ENCODE results near the gene ADAP1. TPM values are rescaled to one million over a fixed set of nuclear protein-coding genes. Genes with fewer than 3 reads are reported as not detected.

ADAP1 gene
- total and polyA plus RNA-seq, 2 of the 8 experiments (the other 6 are each of a cell fraction or from before 2014, with no cell fraction given) = 5.8 to 6.1 TPM

- FAIRE-seq (no peak), DNase-seq (ENCODE audit: low read depth in 1 of 2, low spot score in 2 of 2) (no peak)
- no peak overlapping the region for H2AFZ ChIP-seq (ENCODE audit: low read length)
- H3K56ac ChIP-seq (replicated peaks; ENCODE audit: insufficient read length, low read depth, low read length) = no peak overlapping the region
- H4K20me1 ChIP-seq (replicated peaks in 1 of 2; ENCODE audit: control insufficient read depth in 1 of 2, insufficient read depth in 2 of 2, low read length in 2 of 2) = peaks cover 12 to 22% of the 10 kb centered on the region in 2 experiments
- peaks cover 22 to 66% (median 48%) of the 10 kb centered on the region in 4 experiments for H3K36me3 ChIP-seq (ENCODE audit: control insufficient read depth in 2 of 4, insufficient read depth in 4 of 4, low read length in 3 of 4)
- no peak overlapping the region for H2BK5ac ChIP-seq (ENCODE audit: low read depth, low read length)
- H4K5ac ChIP-seq (ENCODE audit: insufficient read length, low read depth, low read length) = no peak overlapping the region
- ChIA-PET POLR2A (ENCODE audit: partially characterized antibody) (interaction anchor here (0.6 to 1.5 kb wide), 3 partner anchors 11 to 1242 kb away, joined by 4 to 5 read pairs (median 4); no protein-coding TSS in a partner anchor), CTCF (ENCODE audit: partially characterized antibody) (interaction anchor here (0.6 kb wide), 1 partner anchor 104 kb away, joined by 3 read pairs; no protein-coding TSS in a partner anchor)
- H2BK20ac ChIP-seq (ENCODE audit: low read length) = no peak overlapping the region
- H3K9me3 ChIP-seq (ENCODE audit: insufficient read depth in 2 of 2, low read depth in 1 of 2, low read length in 1 of 2) = no peaks in the 10 kb centered on the region
- no peak overlapping the region for H3K4me3 ChIP-seq (ENCODE audit: extremely low read depth in 1 of 4, insufficient read depth in 2 of 4, low read depth in 3 of 4, low read length in 4 of 4)
- no peak overlapping the region for H2BK120ac ChIP-seq (replicated peaks; ENCODE audit: low read depth, low read length)
- H2AK5ac ChIP-seq (ENCODE audit: low read depth, low read length) = no peak overlapping the region
- H2BK15ac ChIP-seq (ENCODE audit: low read length) = no peak overlapping the region
- WGBS, 2 experiments (ENCODE audit: extremely low coverage in 1 of 2, insufficient coverage in 1 of 2, insufficient read length in 1 of 2, insufficient replicate concordance in 2 of 2, low coverage in 1 of 2, low lambda C conversion rate in 2 of 2, missing lambda C conversion rate in 1 of 2) = 95% methylated on average over 29 of the region's 40 CpGs; no CpG with 5 or more reads in 1 of the 2 experiments
- H4K91ac ChIP-seq (replicated peaks; ENCODE audit: insufficient read length, low read length) = no peak overlapping the region
- no peak overlapping the region for H4K8ac ChIP-seq (ENCODE audit: extremely low read depth, insufficient read depth, low read length)
- no peaks in the 10 kb centered on the region for H3K27me3 ChIP-seq (replicated peaks in 1 of 4; ENCODE audit: control insufficient read depth in 3 of 4, extremely low read depth in 1 of 4, insufficient read depth in 3 of 4, low read length in 3 of 4)
- H3K18ac ChIP-seq (ENCODE audit: extremely low read depth, low read length) = no peak overlapping the region
- H3K79me2 ChIP-seq (ENCODE audit: control insufficient read depth in 1 of 2, insufficient read depth in 2 of 2, low read length in 2 of 2) = peaks cover 0 to 4% of the 10 kb centered on the region in 2 experiments; a peak in 1 of 4 replicates
- no peak overlapping the region for H2BK12ac ChIP-seq (ENCODE audit: low read depth, low read length)
- no peak overlapping the region for H3K14ac ChIP-seq (ENCODE audit: insufficient read length)
- peaks cover 11% of the 10 kb centered on the region for H3K79me1 ChIP-seq (ENCODE audit: low read depth, low read length)
- peaks cover 2% of the 10 kb centered on the region; the same call in 1 of the 2 replicates for H3K23me2 ChIP-seq (ENCODE audit: low read depth, low read length)
- H3K4ac ChIP-seq (replicated peaks; ENCODE audit: insufficient read length, low read depth, low read length) = no peak overlapping the region
- H3K9ac ChIP-seq (replicated peaks in 1 of 4; ENCODE audit: extremely low read depth in 1 of 4, low read depth in 3 of 4, low read length in 3 of 4) = no peak overlapping the region
- no peak overlapping the region for H3K4me2 ChIP-seq (ENCODE audit: insufficient read depth in 1 of 2, low read depth in 2 of 2, low read length in 2 of 2)
- H3K27ac ChIP-seq (ENCODE audit: low read depth, low read length) = no peak overlapping the region
- H3K4me1 ChIP-seq (replicated peaks in 1 of 4; ENCODE audit: control insufficient read depth in 3 of 4, insufficient read depth in 4 of 4, low read length in 3 of 4) = peaks cover 0 to 3% (median under 1%) of the 10 kb centered on the region in 4 experiments; a peak in 2 of 7 replicates
- no peak overlapping the region for H3K23ac ChIP-seq (ENCODE audit: insufficient read length)
- TF ChIP-seq TEAD4 (IDR thresholded peaks at IDR 0.05; ENCODE audit: low read depth, low read length) (no peak), RAD21 (IDR thresholded peaks at IDR 0.05 in 1 of 2, conservative IDR thresholded peaks at IDR 0.05 in 1 of 2; ENCODE audit: low read depth in 2 of 2, low read length in 2 of 2) (no peak), SUZ12 (IDR thresholded peaks at IDR 0.05; ENCODE audit: low read length) (no peak), RBBP5 (IDR thresholded peaks at IDR 0.05; ENCODE audit: borderline replicate concordance, low read depth, low read length) (no peak), SIX5 (IDR thresholded peaks at IDR 0.05; ENCODE audit: low read depth, low read length) (no peak), TBP (IDR thresholded peaks at IDR 0.05; ENCODE audit: low read depth, low read length) (no peak), RFX5 (IDR thresholded peaks at IDR 0.05; ENCODE audit: borderline replicate concordance, low read depth, low read length) (no peak), CBX8 (IDR thresholded peaks at IDR 0.05; ENCODE audit: borderline replicate concordance, low read depth, low read length) (no peak), CHD1 (IDR thresholded peaks at IDR 0.05; ENCODE audit: low read depth, low read length) (no peak)
- TF ChIP-seq, protein P1, sequence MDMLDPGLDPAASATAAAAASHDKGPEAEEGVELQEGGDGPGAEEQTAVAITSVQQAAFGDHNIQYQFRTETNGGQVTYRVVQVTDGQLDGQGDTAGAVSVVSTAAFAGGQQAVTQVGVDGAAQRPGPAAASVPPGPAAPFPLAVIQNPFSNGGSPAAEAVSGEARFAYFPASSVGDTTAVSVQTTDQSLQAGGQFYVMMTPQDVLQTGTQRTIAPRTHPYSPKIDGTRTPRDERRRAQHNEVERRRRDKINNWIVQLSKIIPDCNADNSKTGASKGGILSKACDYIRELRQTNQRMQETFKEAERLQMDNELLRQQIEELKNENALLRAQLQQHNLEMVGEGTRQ (IDR thresholded peaks at IDR 0.05; ENCODE audit: low read length) = no peak
- TF ChIP-seq, protein P2, sequence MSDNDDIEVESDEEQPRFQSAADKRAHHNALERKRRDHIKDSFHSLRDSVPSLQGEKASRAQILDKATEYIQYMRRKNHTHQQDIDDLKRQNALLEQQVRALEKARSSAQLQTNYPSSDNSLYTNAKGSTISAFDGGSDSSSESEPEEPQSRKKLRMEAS (IDR thresholded peaks at IDR 0.05) = no peak
Observed at GRCh38 chr7:894164-894867, 60.2 kb downstream of the ADAP1 start.
